RWPE1 (cell line): Measurements from ENCODE around the gene EXD2.
"Not testable (repeated sequence)": the region's sequence is repeated elsewhere in the genome, so short reads cannot be mapped to it uniquely, and the experiment has no call there.

Source experiments
- CTCF ChIA-PET: fragments of 350-600 bp; sonication (Branson Sonifier 250); formaldehyde crosslinking; extraction: SDS; loops from one replicate; lab custom pipeline; 2021; lab: Yijun Ruan, JAX
- POLR2A ChIA-PET: fragments of 400-600 bp; formaldehyde crosslinking; extraction: SDS; loops from one replicate; lab custom pipeline; 2020; ENCODE audit warnings: antibody characterized with exemption; ENCODE audit not compliant: low non-redundant PET; lab: Yijun Ruan, JAX
- DNase-seq: peaks from one replicate; pipeline ENCODE4 v3.0.0; 2012; ENCODE audit warnings: low spot score
- H3K27ac ChIP-seq: fragments of 450-650 bp; 2 replicates; pipeline ENCODE4 v1.5.1; 2017
- TF ChIP-seq, protein P1 (sequence below): fragments of 450-650 bp; conservative IDR thresholded peaks from 2 replicates; pipeline ENCODE4 v1.5.1; 2017; ENCODE audit warnings: low read depth, mild to moderate bottlenecking

The EXD2 gene

DNA sequence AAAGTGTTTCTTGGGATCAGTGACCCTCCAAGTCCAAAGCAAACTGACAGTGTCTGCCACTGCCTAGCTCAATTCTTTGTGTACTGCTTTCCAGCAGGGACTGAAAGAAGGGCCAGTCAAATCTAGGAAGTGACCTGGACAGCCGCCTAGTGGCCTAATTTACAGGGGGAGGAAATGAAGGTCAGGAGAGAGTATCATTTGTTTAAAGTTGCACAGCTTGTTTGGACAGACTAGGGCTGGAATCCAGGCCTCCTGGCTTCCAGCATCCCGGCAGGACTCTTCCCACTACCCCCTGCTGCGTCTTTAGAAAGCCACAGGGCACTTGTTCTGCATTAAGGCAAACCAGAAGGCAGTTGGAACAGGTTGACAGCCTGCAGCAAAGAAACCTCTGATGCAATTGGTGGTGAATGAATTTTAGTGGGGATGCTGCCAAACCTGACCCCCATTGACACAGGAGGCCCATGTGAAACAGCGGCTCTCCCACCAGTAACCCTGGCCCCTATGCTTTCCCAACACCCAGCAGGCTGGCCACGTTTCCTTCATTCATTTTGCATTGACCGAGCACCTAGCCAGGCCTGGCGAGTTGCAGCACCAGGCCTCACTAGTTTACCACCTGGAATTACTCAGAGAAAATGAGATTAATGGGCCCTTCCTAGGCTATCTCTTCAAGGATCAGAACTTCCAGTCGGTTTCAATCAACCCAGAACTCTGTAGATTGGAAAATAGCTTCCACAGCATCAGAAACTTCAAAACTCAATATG is 96.9 kb downstream of the EXD2 start:
- ChIA-PET CTCF (interaction anchor here (0.5 to 0.6 kb wide), 4 partner anchors 41 to 70 kb away, joined by 3 to 4 read pairs (median 3); no protein-coding TSS in a partner anchor), POLR2A (no interaction called here)
- DNase-seq, result peak; percentile 15
- H3K27ac ChIP-seq, result no peak overlapping the region
- TF ChIP-seq, protein P1, sequence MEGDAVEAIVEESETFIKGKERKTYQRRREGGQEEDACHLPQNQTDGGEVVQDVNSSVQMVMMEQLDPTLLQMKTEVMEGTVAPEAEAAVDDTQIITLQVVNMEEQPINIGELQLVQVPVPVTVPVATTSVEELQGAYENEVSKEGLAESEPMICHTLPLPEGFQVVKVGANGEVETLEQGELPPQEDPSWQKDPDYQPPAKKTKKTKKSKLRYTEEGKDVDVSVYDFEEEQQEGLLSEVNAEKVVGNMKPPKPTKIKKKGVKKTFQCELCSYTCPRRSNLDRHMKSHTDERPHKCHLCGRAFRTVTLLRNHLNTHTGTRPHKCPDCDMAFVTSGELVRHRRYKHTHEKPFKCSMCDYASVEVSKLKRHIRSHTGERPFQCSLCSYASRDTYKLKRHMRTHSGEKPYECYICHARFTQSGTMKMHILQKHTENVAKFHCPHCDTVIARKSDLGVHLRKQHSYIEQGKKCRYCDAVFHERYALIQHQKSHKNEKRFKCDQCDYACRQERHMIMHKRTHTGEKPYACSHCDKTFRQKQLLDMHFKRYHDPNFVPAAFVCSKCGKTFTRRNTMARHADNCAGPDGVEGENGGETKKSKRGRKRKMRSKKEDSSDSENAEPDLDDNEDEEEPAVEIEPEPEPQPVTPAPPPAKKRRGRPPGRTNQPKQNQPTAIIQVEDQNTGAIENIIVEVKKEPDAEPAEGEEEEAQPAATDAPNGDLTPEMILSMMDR, result no peak

DNA sequence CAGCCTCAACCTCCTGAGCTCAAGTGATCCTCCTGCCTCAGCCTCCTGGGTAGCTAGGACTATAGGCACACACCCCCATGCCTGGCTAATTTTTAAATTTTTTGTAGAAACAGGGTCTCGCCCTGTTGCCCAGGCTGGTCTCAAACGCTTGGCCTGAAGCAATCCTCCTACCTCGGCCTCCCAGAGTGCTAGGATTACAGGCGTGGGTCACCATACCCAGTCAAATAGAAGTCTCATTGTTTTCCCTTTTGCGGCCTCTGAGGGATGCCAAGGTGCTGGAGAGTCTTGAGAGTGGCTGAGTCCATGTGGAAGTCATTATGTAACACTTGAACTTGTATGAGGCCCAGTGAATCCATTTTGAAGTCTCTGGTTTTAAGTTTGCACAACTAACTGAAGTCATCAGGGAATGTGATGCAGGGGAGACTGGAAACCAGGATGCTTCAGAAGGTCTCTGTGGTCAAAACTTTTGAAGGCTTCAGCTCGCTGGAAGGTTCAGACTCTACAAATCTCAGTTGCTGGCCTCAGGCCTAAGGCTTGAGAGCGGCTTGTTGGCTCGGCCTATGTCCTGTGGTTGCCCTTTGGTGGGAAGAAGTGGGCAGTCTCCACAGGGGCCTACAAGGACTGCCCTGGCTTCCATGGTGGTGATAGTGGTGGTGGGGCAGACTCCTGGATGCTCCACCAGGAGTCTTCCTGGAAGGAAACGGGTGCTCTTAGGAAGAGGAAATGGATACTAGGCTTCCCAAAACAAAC is 97.8 kb downstream of the EXD2 start:
- TF ChIP-seq, protein P1, result no peak
- ChIA-PET POLR2A (no interaction called here), CTCF (interaction anchor here (0.6 kb wide), 1 partner anchor 605 kb away, joined by 3 read pairs; no protein-coding TSS in a partner anchor)
- no peak overlapping the region for H3K27ac ChIP-seq
- DNase-seq, result no peak

DNA sequence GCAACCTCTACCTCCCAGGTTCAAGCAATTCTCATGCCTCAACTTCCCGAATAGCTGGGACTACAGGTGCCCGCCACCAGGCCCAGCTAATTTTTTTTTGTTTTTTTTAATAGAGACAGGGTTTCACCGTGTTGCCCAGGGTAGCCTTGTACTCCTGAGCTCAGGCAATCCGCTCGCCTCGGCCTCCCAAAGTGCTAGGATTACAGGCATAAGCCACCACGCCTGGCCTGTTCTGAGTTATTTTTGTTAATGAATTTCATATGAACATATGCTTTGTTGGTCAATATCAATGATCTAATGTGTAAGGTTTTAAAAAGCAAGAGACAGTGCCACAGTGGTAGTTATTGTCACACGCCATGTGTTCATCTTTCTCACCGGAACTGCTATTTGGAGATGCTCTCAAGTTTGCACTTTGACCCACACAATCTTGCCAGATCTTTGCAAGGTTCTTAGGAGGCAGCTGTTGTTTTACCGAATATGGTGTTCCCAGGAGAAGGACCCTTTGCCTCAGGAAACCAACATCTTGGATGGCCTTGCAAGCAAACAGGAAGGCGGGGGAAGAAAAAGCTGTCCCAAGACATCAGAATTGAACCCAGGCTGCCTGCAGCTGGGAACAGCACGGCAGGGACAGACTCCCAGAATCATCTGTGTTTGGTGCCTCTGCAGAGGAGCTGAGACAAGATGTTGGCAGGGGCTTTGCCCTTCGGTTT is 98.7 kb downstream of the EXD2 start:
- no peak for DNase-seq
- ChIA-PET CTCF (interaction anchor here (0.6 kb wide), 1 partner anchor 604 kb away, joined by 3 read pairs; no protein-coding TSS in a partner anchor), POLR2A (no interaction called here)
- no peak overlapping the region for H3K27ac ChIP-seq
- TF ChIP-seq, protein P1, result no peak

DNA sequence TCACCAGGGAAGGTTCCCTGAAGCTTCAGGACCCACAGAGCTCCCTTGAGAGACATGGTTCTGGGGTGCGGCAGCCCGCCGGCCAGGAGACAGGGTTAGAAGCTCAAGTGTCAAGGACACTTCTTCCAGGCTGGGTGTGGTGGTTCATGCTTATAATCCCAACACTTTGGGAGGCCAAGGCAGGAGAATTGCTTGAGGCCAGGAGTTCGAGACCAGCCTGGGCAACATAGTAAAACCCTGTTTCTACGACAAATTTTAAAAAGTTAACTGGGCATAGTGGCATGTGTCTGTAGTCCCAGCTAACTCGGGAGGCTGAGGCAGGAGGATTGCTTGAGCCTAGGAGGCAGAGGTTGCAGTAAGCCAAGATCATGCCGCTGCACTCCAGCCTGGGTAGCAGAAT is 99.6 kb downstream of the EXD2 start:
- CTCF ChIA-PET, result interaction anchor here (0.7 kb wide), 1 partner anchor 86 kb away, joined by 4 read pairs; no protein-coding TSS in a partner anchor
- DNase-seq, H3K27ac ChIP-seq, POLR2A ChIA-PET: not testable (repeated sequence)

DNA sequence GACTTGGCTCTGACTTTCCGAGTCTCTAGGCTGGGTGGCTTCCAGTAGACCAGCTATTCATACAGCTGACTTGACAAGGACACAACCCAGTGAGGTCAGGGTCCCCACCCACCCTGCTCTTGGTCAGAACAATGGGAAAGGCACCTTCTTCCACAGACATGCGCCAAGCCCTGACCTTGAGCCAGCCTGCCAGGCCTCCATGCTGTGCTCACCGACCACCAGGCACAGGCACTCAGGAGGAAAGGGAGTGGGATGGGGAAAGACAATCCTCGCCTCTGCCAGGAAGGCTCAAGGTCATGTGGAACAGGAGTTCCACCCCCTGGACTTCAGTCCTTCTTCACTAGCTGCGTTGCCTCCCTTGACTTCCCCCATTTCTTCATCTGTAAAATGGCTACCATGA is 100.1 kb downstream of the EXD2 start:
- POLR2A ChIA-PET, result no interaction called here
- TF ChIP-seq, protein P1, result no peak

DNA sequence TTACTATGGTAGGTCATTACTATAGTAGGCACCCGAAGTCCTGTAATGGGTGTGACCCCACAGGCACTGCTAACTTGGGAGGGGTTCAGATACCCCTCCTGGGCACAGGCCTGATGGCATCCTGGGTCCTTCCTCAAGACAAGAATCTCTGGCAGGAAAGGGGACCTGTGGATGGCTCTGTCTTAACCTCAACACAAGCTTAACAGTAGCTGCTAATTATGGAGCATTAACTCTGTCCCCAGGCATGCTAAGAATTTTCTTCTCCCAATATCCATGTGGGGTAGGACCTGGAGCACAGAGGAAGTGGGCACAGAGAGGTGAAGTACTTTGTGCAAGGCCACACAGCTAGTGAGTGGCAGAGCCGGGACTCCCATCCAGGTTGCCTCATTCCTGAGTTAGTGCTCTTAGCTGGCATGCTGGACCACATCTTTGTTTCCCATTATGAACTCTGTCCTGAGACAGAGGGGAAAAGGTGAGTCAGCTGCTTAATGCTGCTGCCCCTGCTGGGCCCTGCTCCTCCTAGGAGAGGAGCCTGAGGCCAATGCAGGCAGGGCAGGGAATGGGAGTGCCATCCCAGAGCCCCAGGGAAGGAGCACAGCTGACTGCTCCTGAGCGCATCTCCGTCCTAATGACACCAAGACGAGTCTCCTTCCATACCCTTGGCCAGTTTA is 100.7 kb downstream of the EXD2 start:
- ChIA-PET CTCF (no interaction called here), POLR2A (no interaction called here)
- no peak overlapping the region for H3K27ac ChIP-seq
- DNase-seq, result no peak
- TF ChIP-seq, protein P1, result no peak

More for the DNA sequence above, 100.1 kb downstream of the EXD2 start:
- CTCF ChIA-PET, result interaction anchor here (0.7 kb wide), 1 partner anchor 85 kb away, joined by 4 read pairs; no protein-coding TSS in a partner anchor
- no peak overlapping the region for H3K27ac ChIP-seq
- no peak for DNase-seq
